K562 (cell line): Measurements from ENCODE around the gene MIER2. TPM values are rescaled to one million over a fixed set of nuclear protein-coding genes. Genes with fewer than 3 reads are reported as not detected.

Source experiments
- ATAC-seq: fragments of 200-7000 bp; cut with Tn5 transposase; 3 replicates; pipeline ENCODE4 v1.9.1; 2020; ENCODE audit warnings: moderate library complexity
- BruUV-seq: library from RNA; stranded (reverse); fragments of 400-500 nt; replicated peaks from 2 replicates; lab custom pipeline; 2021; lab: Mats Ljungman, UMichigan
- CTCF ChIA-PET: fragments of 300-600 bp; formaldehyde crosslinking; extraction: SDS; loops from one replicate; lab custom pipeline; 2021; ENCODE audit warnings: low intra/inter-chr PET ratio; lab: Yijun Ruan, JAX
- POLR2A ChIA-PET: fragments of 300-600, 350-650 bp; sonication (Branson Sonifier 250); formaldehyde crosslinking; extraction: SDS; loops from one replicate; lab custom pipeline; 2021; ENCODE audit warnings: antibody characterized with exemption, inconsistent platforms; lab: Yijun Ruan, JAX
- DNase-seq, 4 experiments: peaks; one replicate each; pipeline versions ENCODE4 v3.0.0 to v3.0.0-alpha.2; 2011 to 2018; ENCODE audit warnings: low spot score in 3 of 4, mixed read lengths in 3 of 4; ENCODE audit errors: extremely low read depth in 1 of 4
- FAIRE-seq: peaks from 2 replicates; lab custom pipeline; 2011; peaks lifted over from hg19 to GRCh38; lab: Jason Lieb, UNC
- H2AFZ ChIP-seq: 2 replicates; pipeline ENCODE4 v1.6.0; 2011; ENCODE audit warnings: low read depth, low read length, control low read depth, inconsistent platforms
- H3K27ac ChIP-seq: fragments of 200-600 bp; 3 replicates; pipeline ENCODE4 v1.8.0; 2011; ENCODE audit warnings: low read depth, mild to moderate bottlenecking, control low read depth, inconsistent platforms, low read length, moderate library complexity, mixed read lengths; ENCODE audit errors: extremely low read depth
- H3K27me3 ChIP-seq, 2 experiments: fragments of 300-600 bp in 1 of 2; 2 replicates in 1 of 2; 3 replicates in 1 of 2; pipeline versions ENCODE4 v1.6.0 to v1.8.0; 2011; ENCODE audit warnings: inconsistent platforms in 2 of 2, low read length in 2 of 2, mild to moderate bottlenecking in 1 of 2, mixed read lengths in 1 of 2, moderate library complexity in 1 of 2; ENCODE audit not compliant: control insufficient read depth in 2 of 2, insufficient read depth in 2 of 2
- H3K36me3 ChIP-seq: fragments of 300-600 bp; 3 replicates; pipeline ENCODE4 v1.8.0; 2011; ENCODE audit warnings: mild to moderate bottlenecking, low read length, inconsistent platforms; ENCODE audit not compliant: control insufficient read depth, insufficient read depth
- H3K4me1 ChIP-seq, 2 experiments: fragments of 200-600 bp in 1 of 2; replicated peaks in 1 of 2; 2 replicates in 1 of 2; 3 replicates in 1 of 2; pipeline versions ENCODE4 v1.5.1 to v1.8.0; 2011; ENCODE audit warnings: inconsistent platforms in 2 of 2, low read length in 2 of 2, mild to moderate bottlenecking in 1 of 2, mixed read lengths in 1 of 2, moderate library complexity in 1 of 2; ENCODE audit not compliant: control insufficient read depth in 2 of 2, insufficient read depth in 2 of 2
- H3K4me2 ChIP-seq: 2 replicates; pipeline ENCODE4 v1.6.1; 2011; ENCODE audit warnings: low read length, control low read depth, inconsistent platforms, mixed read lengths; ENCODE audit not compliant: insufficient read depth
- H3K4me3 ChIP-seq: fragments of 200-600 bp; sonication (generic), shearing (Covaris generic); 2 replicates; pipeline ENCODE4 v1.5.1; 2016; ENCODE audit warnings: control low read depth, inconsistent platforms
- H3K79me2 ChIP-seq: fragments of 200-600 bp; 3 replicates; pipeline ENCODE4 v1.8.0; 2011; ENCODE audit warnings: low read length, inconsistent platforms; ENCODE audit not compliant: control insufficient read depth, insufficient read depth
- H3K9ac ChIP-seq, 2 experiments: 2 replicates each; pipeline versions ENCODE4 v1.6.0 to v1.6.1; 2011; ENCODE audit warnings: low read depth in 2 of 2, low read length in 2 of 2, control low read depth in 1 of 2, inconsistent platforms in 1 of 2, mild to moderate bottlenecking in 1 of 2, mixed read lengths in 1 of 2; ENCODE audit not compliant: insufficient read depth in 1 of 2
- H3K9me1 ChIP-seq: one replicate; pipeline ENCODE4 v1.6.0; 2011; ENCODE audit warnings: inconsistent platforms, mild to moderate bottlenecking, low read length, moderate library complexity; ENCODE audit not compliant: control insufficient read depth, insufficient read depth
- H3K9me3 ChIP-seq: replicated peaks from 2 replicates; pipeline ENCODE4 v1.5.1; 2011; ENCODE audit warnings: low read depth, low read length, inconsistent platforms; ENCODE audit not compliant: control insufficient read depth, insufficient read depth
- H4K20me1 ChIP-seq: replicated peaks from 2 replicates; pipeline ENCODE4 v1.6.1; 2011; ENCODE audit warnings: low read length, inconsistent platforms, mixed read lengths; ENCODE audit not compliant: control insufficient read depth, insufficient read depth
- C11orf30 ChIP-seq: fragments of 450-650 bp; IDR thresholded peaks from 2 replicates; pipeline ENCODE4 v1.6.1; 2016; ENCODE audit warnings: low read depth, mild to moderate bottlenecking
- CEBPB ChIP-seq: fragments of 450-650 bp; IDR thresholded peaks from 2 replicates; pipeline ENCODE4 v1.6.1; 2016; ENCODE audit warnings: missing genetic modification characterization, missing compliant biosample characterization
- MAFF ChIP-seq: IDR thresholded peaks from 2 replicates; pipeline ENCODE4 v1.6.1; 2012; ENCODE audit warnings: low read length, improper control_type of control experiment
- MAFG ChIP-seq: fragments of 450-650 bp; conservative IDR thresholded peaks from 2 replicates; pipeline ENCODE4 v1.6.1; 2016; ENCODE audit warnings: missing genetic modification characterization, missing compliant biosample characterization
- MAFK ChIP-seq: IDR thresholded peaks from 2 replicates; pipeline ENCODE4 v1.6.1; 2011; ENCODE audit warnings: low read length, improper control_type of control experiment
- NCOA6 ChIP-seq: fragments of 450-650 bp; IDR thresholded peaks from 2 replicates; pipeline ENCODE4 v1.6.1; 2017; ENCODE audit warnings: mild to moderate bottlenecking
- NFE2 ChIP-seq: IDR thresholded peaks from 2 replicates; pipeline ENCODE4 v1.6.1; 2014; ENCODE audit warnings: antibody characterized with exemption, low read depth
- NR2C1 ChIP-seq, 2 experiments: fragments of 450-650 bp; IDR thresholded peaks; 2 replicates each; pipeline ENCODE4 v1.6.1; 2017; ENCODE audit warnings: mild to moderate bottlenecking in 2 of 2, antibody characterized with exemption in 1 of 2, inconsistent platforms in 1 of 2, missing compliant biosample characterization in 1 of 2, missing genetic modification characterization in 1 of 2
- NR2C2 ChIP-seq, 2 experiments: fragments of 200-800 bp in 1 of 2; sonication (Bioruptor generic) in 1 of 2; sonication (generic) in 1 of 2; formaldehyde crosslinking in 1 of 2; IDR thresholded peaks; 2 replicates each; pipeline versions ENCODE4 v1.6.1 to v1.8.0; 2016 to 2022; ENCODE audit warnings: mild to moderate bottlenecking in 1 of 2, missing compliant biosample characterization in 1 of 2, missing genetic modification characterization in 1 of 2, missing genetic modification reagents in 1 of 2
- RBFOX2 ChIP-seq: fragments of 200-400 bp; formaldehyde crosslinking; IDR thresholded peaks from 2 replicates; pipeline ENCODE4 v1.6.1; 2017; ENCODE audit warnings: low read depth, mild to moderate bottlenecking, low read length, moderate library complexity
- ZKSCAN8 ChIP-seq: fragments of 200-800 bp; sonication (Bioruptor generic); IDR thresholded peaks from 2 replicates; pipeline ENCODE4 v1.6.1; 2016; ENCODE audit warnings: missing genetic modification characterization, missing compliant biosample characterization
- ZNF316 ChIP-seq: fragments of 450-650 bp; IDR thresholded peaks from 2 replicates; pipeline ENCODE4 v1.6.1; 2016
- WGBS: fragments of 100-300 bp; shearing (Covaris generic); methylation state at CpG from one replicate; pipeline ENCODE4 v1.1.6; 2016; ENCODE audit warnings: low coverage, mixed read lengths; ENCODE audit not compliant: insufficient coverage; ENCODE audit errors: missing lambda C conversion rate; 5-methylcytosine and 5-hydroxymethylcytosine counted together
- in situ Hi-C: fragments of 300-500 bp; cut with MboI; formaldehyde crosslinking; loops from 4 replicates; pipeline ENCODE4 v1.15.0; 2018; ENCODE audit warnings: inconsistent platforms, mixed read lengths
- intact Hi-C: fragments of 100-400 bp; cut with micrococcal nuclease; formaldehyde crosslinking; loops from 2 replicates; pipeline ENCODE4 v1.14.2; 2022
- polyA plus RNA-seq, 8 experiments: library from polyadenylated mRNA; depleted of rRNA in 4 of 8; stranded (reverse) in 5 of 8; unstranded in 3 of 8; fragments of >200 nt; fragmentation: Nextera tagmentation in 2 of 8; fragmentation: Illumina TruSeq in 1 of 8; extraction: Ambion mirVana in 2 of 8; extraction: Trizol in 1 of 8; gene quantifications; 2 replicates each; pipeline versions ENCODE4 v1.2.1 to v1.2.3, GENCODE V29; 2011 to 2014; ENCODE audit warnings: inconsistent platforms in 1 of 8, missing spikeins in 1 of 8
- total RNA-seq, 7 experiments: library from RNA; depleted of rRNA in 6 of 7; stranded (reverse); fragments of >200 nt in 6 of 7; fragmentation: Illumina TruSeq in 2 of 7; extraction: Trizol in 2 of 7; gene quantifications; 2 replicates each; pipeline versions ENCODE4 v1.2.1 to v1.2.3, GENCODE V29; 2011 to 2021; ENCODE audit warnings: low replicate concordance in 1 of 7
- TF ChIP-seq, protein P1 (sequence below): fragments of 250-450 bp; sonication (Bioruptor Pico); IDR thresholded peaks from 2 replicates; pipeline ENCODE4 v1.8.0; 2021; ENCODE audit warnings: moderate library complexity, mild to moderate bottlenecking, inconsistent platforms

Gene MIER2
- total and polyA plus RNA-seq, 9 of the 15 experiments (the other 6 are each of a cell fraction or from before 2014, with no cell fraction given), result 0.46 to 34.7 (median 15.6) TPM

GRCh38 chr19:289651-290371, 54.8 kb downstream of the MIER2 start:
- peak; percentile 66 for ATAC-seq
- BruUV-seq, result no TSS peak
- intact Hi-C loops (no loop called here), in situ Hi-C loops (no loop called here)
- H4K20me1 ChIP-seq, result peaks cover 4% of the 10 kb centered on the region; the same call in 1 of the 2 replicates
- no peak overlapping the region; the same call in 2 of the 3 replicates for H3K27ac ChIP-seq
- H3K9me3 ChIP-seq, result no peaks in the 10 kb centered on the region
- H3K4me2 ChIP-seq, result peak overlapping the region; percentile 31; the same call in 1 of the 2 replicates
- ChIA-PET POLR2A (interaction anchor here (0.5 kb wide), 1 partner anchor 163 kb away, joined by 4 read pairs; no protein-coding TSS in a partner anchor), CTCF (no interaction called here)
- TF ChIP-seq ZKSCAN8 (peak; percentile 92; the same call in 1 of the 2 replicates), ZNF316 (peak; percentile 59), MAFK (0 out of 2 replicates have a peak, but pooled peaks have one; percentile 27), MAFF (peak; percentile 21; the same call in 1 of the 2 replicates), RBFOX2 (0 out of 2 replicates have a peak, but pooled peaks have one; percentile 2), NCOA6 (no peak), CEBPB (tag) (no peak), NFE2 (peak; percentile 82), C11orf30 (peak; percentile 74), MAFG (tag) (peak; percentile 47), NR2C2 (CRISPR knock-in tag; IDR thresholded peaks at IDR 0.05) (no peak), NR2C2 (tag; IDR thresholded peaks at IDR 0.05) (peak; percentile 41; the same call in 1 of the 2 replicates), NR2C1 (IDR thresholded peaks at IDR 0.05) (no peak; the same call in 1 of the 2 replicates), NR2C1 (tag; IDR thresholded peaks at IDR 0.05) (peak; percentile 10; the same call in 1 of the 2 replicates)
- TF ChIP-seq, protein P1, sequence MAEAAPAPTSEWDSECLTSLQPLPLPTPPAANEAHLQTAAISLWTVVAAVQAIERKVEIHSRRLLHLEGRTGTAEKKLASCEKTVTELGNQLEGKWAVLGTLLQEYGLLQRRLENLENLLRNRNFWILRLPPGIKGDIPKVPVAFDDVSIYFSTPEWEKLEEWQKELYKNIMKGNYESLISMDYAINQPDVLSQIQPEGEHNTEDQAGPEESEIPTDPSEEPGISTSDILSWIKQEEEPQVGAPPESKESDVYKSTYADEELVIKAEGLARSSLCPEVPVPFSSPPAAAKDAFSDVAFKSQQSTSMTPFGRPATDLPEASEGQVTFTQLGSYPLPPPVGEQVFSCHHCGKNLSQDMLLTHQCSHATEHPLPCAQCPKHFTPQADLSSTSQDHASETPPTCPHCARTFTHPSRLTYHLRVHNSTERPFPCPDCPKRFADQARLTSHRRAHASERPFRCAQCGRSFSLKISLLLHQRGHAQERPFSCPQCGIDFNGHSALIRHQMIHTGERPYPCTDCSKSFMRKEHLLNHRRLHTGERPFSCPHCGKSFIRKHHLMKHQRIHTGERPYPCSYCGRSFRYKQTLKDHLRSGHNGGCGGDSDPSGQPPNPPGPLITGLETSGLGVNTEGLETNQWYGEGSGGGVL (CRISPR knock-in tag), result no peak
- no peaks in the 10 kb centered on the region for H3K36me3 ChIP-seq
- peaks cover 6 to 48% of the 10 kb centered on the region in 2 experiments; a peak in 4 of 5 replicates for H3K4me1 ChIP-seq
- 47% methylated on average over 20 of the region's 26 CpGs for WGBS
- no peak overlapping the region for H3K4me3 ChIP-seq
- DNase-seq, result peak; percentile 43 to 59 (median 50)
- peak overlapping the region; percentile 51; the same call in 1 of the 2 replicates for H2AFZ ChIP-seq
- FAIRE-seq, result peak; percentile 89
- peaks cover 5 to 26% of the 10 kb centered on the region in 2 experiments; a peak in 4 of 5 replicates for H3K27me3 ChIP-seq
- no peaks in the 10 kb centered on the region for H3K79me2 ChIP-seq
- no peaks in the 10 kb centered on the region for H3K9me1 ChIP-seq
- peak overlapping the region; percentile 4 to 60; a peak in 1 of 4 replicates for H3K9ac ChIP-seq
